Loucy (cell line): Measurements from ENCODE around the gene PFN3.

Experiments
- H2AFZ ChIP-seq: fragments of 200-600 bp; sonication (generic); 2 replicates; pipeline ENCODE4 v1.6.0; 2016; ENCODE audit warnings: antibody characterized with exemption, mild to moderate bottlenecking, low read length, moderate library complexity
- H3F3A ChIP-seq: fragments of 200-600 bp; 2 replicates; pipeline ENCODE4 v1.6.0; 2016; ENCODE audit warnings: antibody characterized with exemption, low read depth, mild to moderate bottlenecking
- H3K27me3 ChIP-seq: fragments of 200-600 bp; sonication (generic); 2 replicates; pipeline ENCODE4 v1.6.1; 2014; ENCODE audit warnings: low read length, mild to moderate bottlenecking; ENCODE audit not compliant: insufficient read depth, poor library complexity, severe bottlenecking
- H3K36me3 ChIP-seq: fragments of 200-600 bp; sonication (generic); 2 replicates; pipeline ENCODE4 v1.6.1; 2016; ENCODE audit warnings: low read length; ENCODE audit not compliant: insufficient read depth
- H3K4me1 ChIP-seq: fragments of 200-600 bp; sonication (generic); 2 replicates; pipeline ENCODE4 v1.5.1; 2014; ENCODE audit warnings: low read length, mild to moderate bottlenecking; ENCODE audit not compliant: insufficient read depth, poor library complexity, severe bottlenecking
- H3K4me2 ChIP-seq: fragments of 200-600 bp; sonication (generic); 2 replicates; pipeline ENCODE4 v1.6.0; 2014; ENCODE audit warnings: antibody characterized with exemption, low read length, low read depth, mild to moderate bottlenecking; ENCODE audit not compliant: poor library complexity, severe bottlenecking
- H3K4me3 ChIP-seq: fragments of 200-600 bp; sonication (generic); 2 replicates; pipeline ENCODE4 v1.5.1; 2014; ENCODE audit warnings: low read length, mild to moderate bottlenecking, mixed read lengths; ENCODE audit not compliant: poor library complexity, severe bottlenecking
- H3K79me2 ChIP-seq: fragments of 200-600 bp; sonication (generic); 2 replicates; pipeline ENCODE4 v1.6.1; 2014; ENCODE audit warnings: low read length; ENCODE audit not compliant: insufficient read depth
- H3K9ac ChIP-seq: fragments of 200-600 bp; sonication (generic); 2 replicates; pipeline ENCODE4 v1.6.0; 2014; ENCODE audit warnings: mild to moderate bottlenecking, low read depth, low read length, moderate library complexity; ENCODE audit not compliant: poor library complexity, severe bottlenecking
- H3K9me2 ChIP-seq: fragments of 200-600 bp; sonication (generic); replicated peaks from 2 replicates; pipeline ENCODE4 v1.6.1; 2016; ENCODE audit warnings: low read depth, low read length, mixed read lengths
- H3K9me3 ChIP-seq: fragments of 200-600 bp; sonication (generic); 2 replicates; pipeline ENCODE4 v1.6.1; 2014; ENCODE audit warnings: mild to moderate bottlenecking, antibody characterized with exemption, low read length, low read depth; ENCODE audit not compliant: insufficient read depth
- H4K20me1 ChIP-seq: fragments of 200-600 bp; sonication (generic); 2 replicates; pipeline ENCODE4 v1.6.0; 2014; ENCODE audit warnings: antibody characterized with exemption, low read length, mild to moderate bottlenecking; ENCODE audit not compliant: insufficient read depth, poor library complexity, severe bottlenecking
- CTCF ChIP-seq: fragments of 200-600 bp; sonication (generic); conservative IDR thresholded peaks from 2 replicates; pipeline ENCODE4 v1.5.1; 2014; ENCODE audit warnings: mild to moderate bottlenecking, antibody characterized with exemption, low read length
- EZH2phosphoT487 ChIP-seq: fragments of 200-600 bp; IDR thresholded peaks from 2 replicates; pipeline ENCODE4 v1.6.1; 2018; ENCODE audit warnings: antibody characterized with exemption, mild to moderate bottlenecking, moderate library complexity, borderline replicate concordance

The PFN3 gene

DNA sequence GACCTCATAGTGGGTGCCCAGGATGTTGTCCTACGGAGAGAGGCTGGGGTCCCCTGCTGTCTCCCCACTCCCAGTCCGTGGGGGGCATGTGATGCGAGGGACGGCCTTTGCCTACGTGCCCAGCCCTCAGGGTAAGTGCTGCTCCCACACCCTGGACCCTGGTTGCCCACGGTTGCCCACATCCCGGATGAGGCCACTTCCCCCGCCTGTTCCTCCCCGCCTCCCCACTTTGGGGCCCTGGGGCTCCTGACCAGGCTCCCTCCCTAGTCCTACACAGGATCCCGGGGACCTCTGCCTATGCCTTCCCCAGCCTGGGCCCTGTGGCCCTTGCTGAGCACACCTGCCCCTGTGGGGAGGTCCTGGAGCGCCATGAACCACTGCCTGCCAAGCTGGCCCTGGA lies 14.7 kb downstream of the PFN3 start:
- H2AFZ ChIP-seq = no peak overlapping the region
- no peaks in the 10 kb centered on the region for H3K9me2 ChIP-seq
- H3K4me3 ChIP-seq = no peak overlapping the region
- H3K27me3 ChIP-seq = no peaks in the 10 kb centered on the region
- H3K79me2 ChIP-seq = no peaks in the 10 kb centered on the region
- H3K9ac ChIP-seq = no peak overlapping the region
- H3K4me1 ChIP-seq = peaks cover 14% of the 10 kb centered on the region
- no peaks in the 10 kb centered on the region for H3K36me3 ChIP-seq
- no peaks in the 10 kb centered on the region for H3F3A ChIP-seq
- no peak overlapping the region for H3K4me2 ChIP-seq
- no peaks in the 10 kb centered on the region for H3K9me3 ChIP-seq
- no peaks in the 10 kb centered on the region for H4K20me1 ChIP-seq
- TF ChIP-seq EZH2phosphoT487 = no peak

DNA sequence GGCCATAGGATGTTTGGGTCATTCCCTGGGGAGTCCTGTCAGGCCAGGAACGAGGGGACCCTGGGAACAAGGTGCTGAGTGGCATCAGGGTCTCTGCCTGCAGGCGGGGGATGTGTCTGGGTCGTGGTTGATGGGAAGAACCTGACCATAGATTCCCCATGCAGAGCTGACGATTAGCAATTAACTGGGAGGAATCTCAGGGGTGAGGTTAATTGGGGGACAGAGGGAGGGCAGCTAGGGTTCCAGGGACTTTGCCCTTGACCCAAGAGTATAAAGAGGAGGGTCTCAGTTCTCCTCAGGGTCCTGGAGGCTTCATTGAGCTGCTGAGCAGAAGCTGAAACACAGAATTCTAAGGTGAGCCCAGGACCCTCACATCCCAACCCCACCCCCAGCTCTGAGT lies 16.3 kb downstream of the PFN3 start, which contains the start of gene SLC34A1:
TSS of gene SLC34A1 (plus strand) at position 301 of the 400 bp plus-strand sequence. CDS start 1,308 bp downstream, outside the sequence.
- TF ChIP-seq EZH2phosphoT487 = no peak
- Histone ChIP-seq H3K79me2 (no peaks in the 10 kb centered on the region), H3K4me3 (no peak within 1 kb of the TSS), H3K9me3 (no peaks in the 10 kb centered on the region), H3K27me3 (no peaks in the 10 kb centered on the region), H3K36me3 (no peaks in the 10 kb centered on the region), H2AFZ (no peak within 1 kb of the TSS), H3K4me2 (no peak within 1 kb of the TSS), H3K4me1 (peaks cover 4% of the 10 kb centered on the region), H3F3A (no peaks in the 10 kb centered on the region), H3K9ac (no peak within 1 kb of the TSS), H3K9me2 (no peaks in the 10 kb centered on the region), H4K20me1 (no peaks in the 10 kb centered on the region)

GRCh38 chr5:177383181-177383580 lies 17.3 kb downstream of the PFN3 start:
- TF ChIP-seq EZH2phosphoT487 (no peak), CTCF (no peak)
- no peaks in the 10 kb centered on the region for H4K20me1 ChIP-seq
- H3F3A ChIP-seq = no peaks in the 10 kb centered on the region
- no peaks in the 10 kb centered on the region for H3K27me3 ChIP-seq
- H3K36me3 ChIP-seq = no peaks in the 10 kb centered on the region
- no peaks in the 10 kb centered on the region for H3K9me3 ChIP-seq
- H3K4me2 ChIP-seq = no peak overlapping the region
- H2AFZ ChIP-seq = no peak overlapping the region
- no peaks in the 10 kb centered on the region for H3K4me1 ChIP-seq
- H3K4me3 ChIP-seq = no peak overlapping the region
- H3K79me2 ChIP-seq = no peaks in the 10 kb centered on the region
- no peak overlapping the region for H3K9ac ChIP-seq
- no peaks in the 10 kb centered on the region for H3K9me2 ChIP-seq

DNA sequence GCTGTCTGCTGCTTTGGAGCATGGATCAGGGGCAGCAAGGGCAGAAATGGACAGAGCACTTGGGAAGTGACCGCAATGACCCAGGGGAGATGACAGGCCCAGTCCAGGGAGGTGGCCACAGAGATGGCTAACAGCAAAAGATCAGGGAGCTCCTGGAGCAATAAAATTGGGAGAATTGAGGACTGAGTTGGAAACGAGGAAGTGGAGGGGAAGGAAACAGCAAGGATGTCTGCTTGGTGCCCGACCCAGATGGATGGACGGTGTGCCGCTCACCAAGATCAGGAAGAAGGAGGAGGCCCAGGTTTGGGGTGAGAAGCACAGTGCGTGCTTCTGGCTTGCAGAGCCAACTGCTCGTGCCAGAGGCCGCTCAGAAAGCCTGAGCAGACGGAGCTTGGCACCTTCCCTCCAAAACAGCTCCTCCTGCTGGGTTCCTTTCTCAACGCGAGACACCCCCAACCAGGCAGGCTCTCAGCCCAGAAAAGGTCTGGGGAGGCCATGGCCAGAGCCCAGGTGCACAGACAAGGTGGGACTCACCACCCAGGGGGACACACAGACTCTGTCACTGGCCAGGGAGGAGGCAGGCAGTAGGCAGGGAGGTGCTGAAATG lies 17.9 kb downstream of the PFN3 start:
- H3K9ac ChIP-seq = no peak overlapping the region
- H3K36me3 ChIP-seq = no peaks in the 10 kb centered on the region
- no peaks in the 10 kb centered on the region for H3K27me3 ChIP-seq
- H2AFZ ChIP-seq = peak overlapping the region; percentile 43; the same call in 1 of the 2 replicates
- no peaks in the 10 kb centered on the region for H3K4me1 ChIP-seq
- TF ChIP-seq CTCF (peak; percentile 48), EZH2phosphoT487 (no peak)
- H3K9me3 ChIP-seq = no peaks in the 10 kb centered on the region
- no peaks in the 10 kb centered on the region for H3F3A ChIP-seq
- H3K4me2 ChIP-seq = no peak overlapping the region
- H3K4me3 ChIP-seq = no peak overlapping the region
- H4K20me1 ChIP-seq = no peaks in the 10 kb centered on the region
- H3K79me2 ChIP-seq = no peaks in the 10 kb centered on the region
- H3K9me2 ChIP-seq = no peaks in the 10 kb centered on the region
